ENCODE results near the gene GABRD.
"Not testable (repeated sequence)": the region's sequence is repeated elsewhere in the genome, so short reads cannot be mapped to it uniquely, and the experiment has no call there.

The GABRD gene

GRCh38 chr1:1980467-1981141 lies 38.5 kb upstream of the GABRD start:
- TF ChIP-seq CTCF (IDR thresholded peaks at IDR 0.05; ENCODE audit: low read depth, low read length), result no peak

GRCh38 chr1:1981142-1981500 lies 38.0 kb upstream of the GABRD start:
- DNase-seq (ENCODE audit: extremely low read depth, low read depth), result no peak

More at GRCh38 chr1:1980467-1981141, 38.5 kb upstream of the GABRD start:
- DNase-seq (ENCODE audit: extremely low read depth, low read depth), result no peak

GRCh38 chr1:1981631-1982327 lies 37.4 kb upstream of the GABRD start:
- not testable (repeated sequence) for DNase-seq (ENCODE audit: extremely low read depth, low read depth)

More at GRCh38 chr1:1981142-1981500, 38.0 kb upstream of the GABRD start:
- TF ChIP-seq CTCF (IDR thresholded peaks at IDR 0.05; ENCODE audit: low read depth, low read length), result no peak

- no peak for DNase-seq (ENCODE audit: extremely low read depth, low read depth)
Observed at GRCh38 chr1:1982379-1983232, 36.5 kb upstream of the GABRD start.

GRCh38 chr1:1984560-1985070 lies 34.5 kb upstream of the GABRD start:
- no peak for TF ChIP-seq CTCF (IDR thresholded peaks at IDR 0.05; ENCODE audit: low read depth, low read length)
- DNase-seq (ENCODE audit: extremely low read depth, low read depth), result no peak

More at GRCh38 chr1:1982379-1983232, 36.5 kb upstream of the GABRD start:
- TF ChIP-seq CTCF (IDR thresholded peaks at IDR 0.05; ENCODE audit: low read depth, low read length), result no peak

- TF ChIP-seq CTCF (IDR thresholded peaks at IDR 0.05; ENCODE audit: low read depth, low read length), result no peak
- no peak for DNase-seq (ENCODE audit: extremely low read depth, low read depth)
Observed at GRCh38 chr1:1985375-1986050, 33.6 kb upstream of the GABRD start.

GRCh38 chr1:1986451-1987141 lies 32.5 kb upstream of the GABRD start:
- TF ChIP-seq CTCF (IDR thresholded peaks at IDR 0.05; ENCODE audit: low read depth, low read length), result no peak
- DNase-seq (ENCODE audit: extremely low read depth, low read depth), result no peak
